Measurements from ENCODE around the gene XPNPEP1.
A peak's percentile ranks its signal among the peaks of the same experiment; 100 is the strongest.

DNA sequence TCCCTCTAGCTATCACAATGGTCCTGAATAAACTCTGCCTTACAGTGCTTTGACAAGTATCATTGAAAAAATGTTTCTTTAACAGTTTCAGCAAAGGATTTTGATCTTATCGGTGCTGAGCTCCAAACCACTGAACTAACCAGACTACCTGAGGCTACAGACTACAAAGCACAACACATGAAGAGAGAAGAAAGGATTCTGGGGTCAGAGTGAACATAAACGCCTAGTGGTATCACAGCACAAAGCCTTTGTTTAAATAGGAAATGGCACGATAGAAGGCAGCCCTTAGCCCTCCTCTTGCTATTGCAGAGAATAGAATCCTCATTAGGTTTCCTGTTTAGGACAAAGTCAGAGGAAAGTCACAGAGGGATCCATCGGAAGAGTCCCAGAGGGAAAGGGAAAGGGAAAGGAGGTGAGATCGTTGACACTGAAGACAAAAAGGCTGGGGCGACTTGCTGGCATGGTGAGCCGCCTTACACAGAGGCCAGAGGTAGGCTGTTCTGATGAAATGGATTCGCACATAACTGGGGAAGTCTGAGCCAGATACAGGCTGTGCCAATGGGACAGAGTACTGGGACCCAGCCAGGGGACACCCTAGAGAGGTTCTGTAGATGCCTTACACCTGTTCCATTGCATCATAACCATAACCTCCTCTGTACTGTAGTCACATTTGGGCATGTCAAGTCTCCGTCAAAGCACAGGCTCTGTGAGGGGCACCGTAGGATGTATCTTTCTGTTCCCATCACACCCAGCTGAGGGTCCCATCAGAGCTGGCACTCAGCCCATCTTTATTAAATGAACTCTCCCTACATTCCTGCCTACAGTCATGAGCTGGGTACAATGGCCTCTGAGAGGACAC, 71.5 kb downstream of the XPNPEP1 start:
- TF ChIP-seq, protein P1, sequence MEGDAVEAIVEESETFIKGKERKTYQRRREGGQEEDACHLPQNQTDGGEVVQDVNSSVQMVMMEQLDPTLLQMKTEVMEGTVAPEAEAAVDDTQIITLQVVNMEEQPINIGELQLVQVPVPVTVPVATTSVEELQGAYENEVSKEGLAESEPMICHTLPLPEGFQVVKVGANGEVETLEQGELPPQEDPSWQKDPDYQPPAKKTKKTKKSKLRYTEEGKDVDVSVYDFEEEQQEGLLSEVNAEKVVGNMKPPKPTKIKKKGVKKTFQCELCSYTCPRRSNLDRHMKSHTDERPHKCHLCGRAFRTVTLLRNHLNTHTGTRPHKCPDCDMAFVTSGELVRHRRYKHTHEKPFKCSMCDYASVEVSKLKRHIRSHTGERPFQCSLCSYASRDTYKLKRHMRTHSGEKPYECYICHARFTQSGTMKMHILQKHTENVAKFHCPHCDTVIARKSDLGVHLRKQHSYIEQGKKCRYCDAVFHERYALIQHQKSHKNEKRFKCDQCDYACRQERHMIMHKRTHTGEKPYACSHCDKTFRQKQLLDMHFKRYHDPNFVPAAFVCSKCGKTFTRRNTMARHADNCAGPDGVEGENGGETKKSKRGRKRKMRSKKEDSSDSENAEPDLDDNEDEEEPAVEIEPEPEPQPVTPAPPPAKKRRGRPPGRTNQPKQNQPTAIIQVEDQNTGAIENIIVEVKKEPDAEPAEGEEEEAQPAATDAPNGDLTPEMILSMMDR (conservative IDR thresholded peaks at IDR 0.05 in 1 of 2, IDR thresholded peaks at IDR 0.05 in 1 of 2; ENCODE audit: extremely low read depth in 1 of 2, insufficient read depth in 1 of 2, low read depth in 1 of 2, low read length in 2 of 2) = no peak
- peak; percentile 15 for TF ChIP-seq EZH2 (IDR thresholded peaks at IDR 0.05; ENCODE audit: borderline replicate concordance, low read length)

Measured in mammary epithelial cell (primary cell).